ENCODE results near the gene TDRD6. TPM values are rescaled to one million over a fixed set of nuclear protein-coding genes. Genes with fewer than 3 reads are reported as not detected.

Gene TDRD6
- total RNA-seq, 1 experiment from 2014 or later = 0.57 TPM

- TF ChIP-seq EGR1 (IDR thresholded peaks at IDR 0.05; ENCODE audit: low read depth) (no peak), POLR2AphosphoS5 (IDR thresholded peaks at IDR 0.05; ENCODE audit: low read depth, low read length) (no peak), SP1 (IDR thresholded peaks at IDR 0.05; ENCODE audit: low read depth) (no peak)
These were observed 656 bp downstream of the TDRD6 start (continued) for GRCh38 chr6:46688117-46688965.

DNA sequence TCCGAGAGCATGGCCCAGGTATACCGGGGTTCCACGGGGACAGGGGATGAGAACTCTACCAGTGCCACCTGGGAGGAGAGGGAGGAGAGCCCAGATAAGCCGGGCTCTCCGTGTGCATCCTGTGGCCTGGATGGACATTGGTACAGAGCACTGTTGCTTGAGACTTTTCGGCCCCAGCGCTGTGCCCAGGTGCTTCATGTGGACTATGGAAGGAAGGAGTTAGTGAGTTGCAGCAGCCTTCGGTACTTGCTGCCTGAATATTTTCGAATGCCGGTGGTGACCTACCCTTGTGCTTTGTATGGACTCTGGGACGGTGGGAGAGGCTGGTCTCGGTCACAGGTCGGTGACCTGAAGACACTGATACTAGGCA lies 1.3 kb downstream of the TDRD6 start:
- Histone ChIP-seq H3K4me1 (ENCODE audit: control insufficient read depth in 1 of 2, insufficient read depth in 2 of 2, low read length in 2 of 2) (no peaks in the 10 kb centered on the region), H3K4me3 (replicated peaks in 1 of 2; ENCODE audit: low read depth in 1 of 2, low read length in 2 of 2) (no peak overlapping the region), H3K79me2 (ENCODE audit: insufficient read depth, low read length) (no peaks in the 10 kb centered on the region), H2AFZ (ENCODE audit: low read depth, low read length, poor library complexity, severe bottlenecking) (no peak overlapping the region), H3K36me3 (ENCODE audit: control insufficient read depth in 1 of 2, insufficient read depth in 2 of 2, low read length in 2 of 2) (no peaks in the 10 kb centered on the region), H3K27ac (ENCODE audit: low read depth, low read length) (no peak overlapping the region), H3K9me3 (ENCODE audit: control insufficient read depth in 1 of 2, insufficient read depth in 1 of 2, low read depth in 1 of 2, low read length in 2 of 2) (no peaks in the 10 kb centered on the region), H3K27me3 (ENCODE audit: insufficient read depth, low read length) (no peaks in the 10 kb centered on the region), H4K20me1 (ENCODE audit: insufficient read depth) (no peaks in the 10 kb centered on the region), H3K9ac (ENCODE audit: low read length) (no peak overlapping the region), H3K9me2 (ENCODE audit: insufficient read depth) (no peaks in the 10 kb centered on the region), H3K4me2 (ENCODE audit: low read length) (no peak overlapping the region)
- ChIA-PET RAD21 (ENCODE audit: low non-redundant PET in 1 of 2, low total read pairs in 2 of 2, uncharacterized antibody in 2 of 2, unreplicated experiment in 2 of 2) (no interaction called here), POLR2A (no interaction called here), CTCF (no interaction called here)
- DNase-seq (ENCODE audit: low read depth, low spot score) (no peak), ATAC-seq (no peak)
- no TSS peak for BruUV-seq (replicated peaks)
- TF ChIP-seq CBX3 (IDR thresholded peaks at IDR 0.05; ENCODE audit: low read depth) (no peak), YY1 (IDR thresholded peaks at IDR 0.05; ENCODE audit: extremely low read depth, insufficient replicate concordance, low read depth, low read length) (no peak), EGR1 (IDR thresholded peaks at IDR 0.05; ENCODE audit: low read depth) (no peak), ZBTB33 (IDR thresholded peaks at IDR 0.05; ENCODE audit: extremely low read depth, insufficient replicate concordance, low read length) (no peak), SIN3A (IDR thresholded peaks at IDR 0.05; ENCODE audit: low read depth) (no peak), JUND (IDR thresholded peaks at IDR 0.05) (no peak), SP1 (IDR thresholded peaks at IDR 0.05; ENCODE audit: low read depth) (no peak), TCF7L2 (IDR thresholded peaks at IDR 0.05; ENCODE audit: borderline replicate concordance, extremely low read depth, insufficient read depth, insufficient read length) (no peak), ZNF274 (IDR thresholded peaks at IDR 0.05; ENCODE audit: low read depth, low read length) (no peak), FOSL1 (IDR thresholded peaks at IDR 0.05; ENCODE audit: low read depth) (no peak), ELF1 (IDR thresholded peaks at IDR 0.05; ENCODE audit: borderline replicate concordance, low read depth) (no peak), ZFX (IDR thresholded peaks at IDR 0.05) (no peak), MAX (IDR thresholded peaks at IDR 0.05) (no peak), POLR2A (IDR thresholded peaks at IDR 0.05; ENCODE audit: borderline replicate concordance, extremely low read depth, insufficient read depth, insufficient read length) (no peak), RAD21 (IDR thresholded peaks at IDR 0.05; ENCODE audit: low read depth) (no peak), SRF (IDR thresholded peaks at IDR 0.05; ENCODE audit: low read depth) (no peak), POLR2AphosphoS5 (IDR thresholded peaks at IDR 0.05; ENCODE audit: low read depth, low read length) (no peak)
- TF ChIP-seq, protein P1, sequence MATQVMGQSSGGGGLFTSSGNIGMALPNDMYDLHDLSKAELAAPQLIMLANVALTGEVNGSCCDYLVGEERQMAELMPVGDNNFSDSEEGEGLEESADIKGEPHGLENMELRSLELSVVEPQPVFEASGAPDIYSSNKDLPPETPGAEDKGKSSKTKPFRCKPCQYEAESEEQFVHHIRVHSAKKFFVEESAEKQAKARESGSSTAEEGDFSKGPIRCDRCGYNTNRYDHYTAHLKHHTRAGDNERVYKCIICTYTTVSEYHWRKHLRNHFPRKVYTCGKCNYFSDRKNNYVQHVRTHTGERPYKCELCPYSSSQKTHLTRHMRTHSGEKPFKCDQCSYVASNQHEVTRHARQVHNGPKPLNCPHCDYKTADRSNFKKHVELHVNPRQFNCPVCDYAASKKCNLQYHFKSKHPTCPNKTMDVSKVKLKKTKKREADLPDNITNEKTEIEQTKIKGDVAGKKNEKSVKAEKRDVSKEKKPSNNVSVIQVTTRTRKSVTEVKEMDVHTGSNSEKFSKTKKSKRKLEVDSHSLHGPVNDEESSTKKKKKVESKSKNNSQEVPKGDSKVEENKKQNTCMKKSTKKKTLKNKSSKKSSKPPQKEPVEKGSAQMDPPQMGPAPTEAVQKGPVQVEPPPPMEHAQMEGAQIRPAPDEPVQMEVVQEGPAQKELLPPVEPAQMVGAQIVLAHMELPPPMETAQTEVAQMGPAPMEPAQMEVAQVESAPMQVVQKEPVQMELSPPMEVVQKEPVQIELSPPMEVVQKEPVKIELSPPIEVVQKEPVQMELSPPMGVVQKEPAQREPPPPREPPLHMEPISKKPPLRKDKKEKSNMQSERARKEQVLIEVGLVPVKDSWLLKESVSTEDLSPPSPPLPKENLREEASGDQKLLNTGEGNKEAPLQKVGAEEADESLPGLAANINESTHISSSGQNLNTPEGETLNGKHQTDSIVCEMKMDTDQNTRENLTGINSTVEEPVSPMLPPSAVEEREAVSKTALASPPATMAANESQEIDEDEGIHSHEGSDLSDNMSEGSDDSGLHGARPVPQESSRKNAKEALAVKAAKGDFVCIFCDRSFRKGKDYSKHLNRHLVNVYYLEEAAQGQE (IDR thresholded peaks at IDR 0.05; ENCODE audit: low read depth) = no peak
- TF ChIP-seq, protein P2, sequence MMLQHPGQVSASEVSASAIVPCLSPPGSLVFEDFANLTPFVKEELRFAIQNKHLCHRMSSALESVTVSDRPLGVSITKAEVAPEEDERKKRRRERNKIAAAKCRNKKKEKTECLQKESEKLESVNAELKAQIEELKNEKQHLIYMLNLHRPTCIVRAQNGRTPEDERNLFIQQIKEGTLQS (IDR thresholded peaks at IDR 0.05) = no peak
- intact Hi-C loops (cut with micrococcal nuclease) = no loop called here
